IPS-NIHi11 (cell line): ENCODE measurements around the gene EFCAB8.

Experiments used
- DNase-seq: peaks from one replicate; pipeline ENCODE4 v3.0.0; 2012; ENCODE audit warnings: mixed read lengths, low spot score

Gene EFCAB8, protein sequence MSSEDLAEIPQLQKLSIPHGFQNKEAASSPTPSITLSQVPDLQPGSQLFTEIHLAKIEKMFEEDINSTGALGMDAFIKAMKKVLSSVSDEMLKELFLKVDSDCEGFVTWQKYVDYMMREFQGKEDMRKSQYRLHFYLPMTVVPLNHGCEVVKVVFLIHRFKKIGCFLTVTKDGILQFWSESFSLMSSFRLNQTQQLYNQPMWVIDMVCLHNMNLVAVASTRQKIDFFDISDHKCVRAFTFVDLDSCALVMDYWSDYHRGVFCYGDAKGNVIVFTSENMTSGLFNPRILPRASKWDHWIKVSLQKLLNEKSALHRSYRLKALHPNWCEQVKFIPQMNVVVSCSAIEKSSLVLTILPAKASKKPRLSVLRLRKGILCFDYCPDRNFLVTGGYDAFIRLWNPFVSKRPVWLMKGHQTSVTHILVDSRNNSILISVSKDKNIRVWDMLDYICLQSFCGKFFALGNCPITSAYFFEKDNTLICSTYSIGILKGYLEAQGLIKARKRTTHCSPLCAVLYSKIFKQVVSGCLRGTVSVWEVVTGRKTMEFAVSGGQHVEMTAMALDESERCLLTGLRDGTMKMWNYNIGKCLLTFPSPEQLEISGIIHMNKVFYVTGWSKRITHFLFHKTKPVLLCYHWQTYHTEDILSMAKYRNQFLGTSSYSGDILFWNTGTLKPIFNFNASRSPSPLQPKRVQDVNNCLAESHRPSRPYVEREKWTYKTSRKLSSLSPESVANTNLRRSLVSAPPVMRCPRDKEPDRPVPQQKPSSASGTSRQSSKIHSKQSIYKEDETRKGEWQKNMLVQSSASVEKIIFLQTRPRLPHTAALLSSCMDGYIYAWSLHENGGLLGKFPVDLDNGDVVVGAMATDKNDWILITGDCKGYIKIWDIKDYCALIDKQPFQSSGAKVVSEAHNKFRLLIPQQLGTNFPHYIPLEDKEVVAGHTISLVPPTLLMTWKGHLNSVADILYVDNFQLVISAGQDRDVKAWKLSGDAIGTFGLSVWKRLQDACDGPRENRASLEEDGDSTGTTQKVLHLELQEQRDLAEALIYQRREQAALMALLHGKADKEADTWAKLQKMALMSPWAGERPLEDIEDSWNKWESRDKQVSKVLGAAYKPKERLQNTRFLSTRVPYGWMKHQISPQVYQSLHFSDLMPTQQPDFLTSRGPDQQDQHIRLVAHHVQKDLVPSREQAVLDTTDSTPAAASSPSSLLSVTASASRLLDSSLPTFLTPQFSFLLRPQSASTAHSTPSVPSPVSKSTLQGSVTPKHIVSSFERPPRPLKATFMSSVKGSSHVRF

DNA sequence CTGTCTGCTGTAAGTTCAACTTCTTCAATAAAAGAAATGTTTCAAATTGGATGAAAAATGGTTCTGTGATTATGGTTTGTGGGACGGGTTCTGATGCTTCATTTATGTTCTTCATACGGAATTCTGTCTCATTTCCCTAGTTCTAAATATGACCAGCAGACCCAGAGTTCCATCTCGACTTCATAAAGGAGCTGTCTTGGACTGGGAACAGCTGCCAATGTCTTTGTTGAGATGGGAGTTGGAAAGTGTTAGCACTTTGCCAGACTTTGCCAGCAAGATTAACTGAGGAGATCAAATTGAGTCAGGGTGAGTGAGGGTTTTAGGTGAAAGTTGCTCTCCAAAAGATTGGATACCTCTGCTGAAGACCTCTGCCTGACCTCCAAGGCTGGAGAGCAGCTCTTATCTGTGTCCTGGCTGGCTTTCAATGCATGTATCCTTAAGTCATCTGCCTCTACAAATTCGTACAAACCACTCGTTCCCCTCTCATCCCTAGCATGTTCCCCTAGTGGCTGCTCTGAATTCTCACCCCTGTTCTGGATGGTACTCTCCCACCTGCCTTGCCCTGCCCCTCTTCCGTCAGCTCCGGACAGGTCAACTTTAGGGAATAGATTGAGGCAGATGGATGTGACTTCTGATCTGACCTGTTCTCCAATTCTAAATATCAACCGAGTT, at the start of gene EFCAB8:
EFCAB8 (plus strand) TSS at position 223 of the 672 bp plus-strand sequence. CDS start 4,870 bp downstream, outside the sequence.
- DNase-seq: peak; percentile 59

DNA sequence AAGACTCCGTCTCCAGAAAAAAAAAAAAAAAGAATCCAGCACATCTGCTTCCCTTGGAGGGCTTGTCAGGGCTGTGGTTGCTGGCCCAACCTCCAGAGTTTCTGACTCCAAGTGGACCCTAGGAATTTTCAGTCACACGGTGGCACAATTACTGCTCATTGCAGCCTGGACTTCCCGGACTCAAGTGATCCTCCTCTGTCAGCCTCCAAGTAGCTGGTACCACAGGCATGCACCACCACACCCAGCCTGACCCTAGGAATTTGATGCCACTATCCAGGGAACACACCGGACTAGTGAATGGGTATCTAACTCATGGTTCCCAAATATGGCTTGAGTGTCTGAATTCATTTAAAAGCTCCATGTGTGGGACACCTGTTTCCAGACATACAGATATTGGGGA, 48.8 kb upstream of the EFCAB8 start:
- no peak for DNase-seq

DNA sequence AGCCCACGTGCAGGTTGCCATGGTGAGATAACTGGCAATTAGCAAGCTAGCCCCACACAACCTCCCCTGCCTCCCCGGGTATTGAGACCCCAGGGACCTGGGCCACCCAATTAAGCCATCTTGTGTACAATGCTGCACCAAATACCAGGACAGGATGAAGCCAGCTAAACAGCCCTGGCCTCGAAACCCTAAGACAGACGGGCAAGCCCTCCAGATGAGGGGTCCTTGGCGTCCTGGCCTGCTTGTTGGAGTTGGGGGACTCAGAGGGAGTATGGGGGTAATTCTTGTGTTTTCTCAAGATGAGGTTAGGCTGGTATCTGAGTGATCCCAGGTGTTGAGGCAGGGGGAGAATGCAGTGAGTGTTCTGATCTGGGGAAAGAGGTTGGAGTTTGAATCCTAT, 47.8 kb upstream of the EFCAB8 start:
- no peak for DNase-seq

DNA sequence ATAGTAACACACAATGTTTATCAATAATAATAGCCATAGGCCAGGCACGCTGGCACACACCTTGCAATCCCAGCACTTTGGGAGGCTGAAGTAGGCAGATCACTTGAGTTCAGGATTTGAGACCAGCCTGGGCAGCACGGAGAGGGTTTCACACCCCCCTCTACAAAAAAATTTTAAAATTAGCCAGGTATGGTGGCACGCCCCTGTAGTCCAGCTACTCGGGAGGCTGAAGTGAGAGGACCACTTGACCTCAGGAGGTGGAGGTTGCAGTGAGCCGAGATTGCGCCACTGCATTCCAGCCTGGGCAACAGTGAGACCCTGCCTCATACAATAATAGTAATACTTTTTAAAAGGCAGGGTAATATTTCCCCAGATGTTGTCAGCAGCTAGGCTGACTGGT, 46.8 kb upstream of the EFCAB8 start:
- no peak for DNase-seq

DNA sequence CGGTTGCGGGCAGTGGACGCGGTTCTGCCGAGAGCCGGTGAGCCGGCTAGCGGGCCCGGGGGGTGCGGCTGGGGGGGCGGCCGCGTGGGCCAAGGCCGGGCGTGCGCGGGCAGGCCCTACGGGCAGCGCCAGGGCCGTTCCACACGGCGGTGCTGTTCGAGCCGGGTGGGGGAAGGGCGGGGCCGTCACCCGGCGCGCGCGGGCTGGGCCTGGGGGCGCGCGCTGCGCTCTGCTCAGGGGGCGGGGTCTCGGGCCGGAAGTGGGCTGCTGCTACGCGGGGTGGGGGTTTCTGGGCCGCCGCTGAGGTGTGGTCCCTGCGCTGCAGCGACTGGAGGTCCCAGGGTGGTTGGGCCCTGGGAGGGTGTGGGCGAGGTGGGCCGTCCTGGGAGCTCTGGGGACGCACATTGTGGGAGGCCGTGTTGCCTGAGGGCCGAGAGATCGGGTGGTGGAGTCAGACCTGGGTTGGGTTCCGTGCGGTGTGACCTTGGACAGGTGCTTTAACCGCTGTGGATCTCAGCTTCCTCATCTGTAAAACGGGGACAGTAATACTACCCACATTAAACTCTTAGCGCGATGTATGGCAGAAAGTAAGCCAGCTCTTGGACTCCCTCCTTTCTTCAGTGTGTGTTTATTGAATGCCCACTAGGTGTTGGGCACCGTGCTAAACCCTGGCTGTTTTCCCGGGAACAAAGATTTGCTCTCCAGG, 38.6 kb upstream of the EFCAB8 start:
- peak; percentile 91 for DNase-seq

DNA sequence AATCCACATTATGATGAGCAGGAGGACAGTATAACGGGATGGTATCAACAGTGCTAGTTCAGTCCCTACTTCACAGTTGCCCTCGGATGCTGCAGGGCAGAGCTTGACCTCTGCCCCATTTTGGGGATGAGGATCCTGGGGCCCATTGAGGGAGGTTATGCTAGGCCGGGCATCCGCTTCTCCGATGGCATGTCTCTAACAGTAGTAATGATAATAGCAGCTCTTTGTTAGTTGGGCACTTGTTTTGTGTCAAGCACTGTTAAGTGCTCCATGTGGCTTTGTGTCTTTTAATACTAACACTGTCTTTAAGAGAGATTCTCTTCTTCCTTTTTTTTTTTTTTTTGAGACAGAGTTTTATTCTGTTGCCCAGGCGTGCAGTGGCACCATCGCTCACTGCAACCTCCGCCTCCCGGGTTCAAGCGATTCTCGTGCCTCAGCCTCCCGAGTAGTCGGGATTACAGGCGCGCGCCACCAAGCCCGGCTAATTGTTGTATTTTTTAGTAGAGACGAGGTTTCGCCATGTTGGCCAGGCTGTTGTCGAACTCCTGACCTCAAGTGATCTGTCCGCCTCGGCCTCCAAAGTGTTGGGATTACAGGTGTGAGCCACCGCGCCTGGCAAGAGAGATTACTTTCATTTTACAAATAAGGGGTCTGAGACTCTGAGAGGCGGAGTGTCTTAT, 37.9 kb upstream of the EFCAB8 start:
- DNase-seq: no peak

DNA sequence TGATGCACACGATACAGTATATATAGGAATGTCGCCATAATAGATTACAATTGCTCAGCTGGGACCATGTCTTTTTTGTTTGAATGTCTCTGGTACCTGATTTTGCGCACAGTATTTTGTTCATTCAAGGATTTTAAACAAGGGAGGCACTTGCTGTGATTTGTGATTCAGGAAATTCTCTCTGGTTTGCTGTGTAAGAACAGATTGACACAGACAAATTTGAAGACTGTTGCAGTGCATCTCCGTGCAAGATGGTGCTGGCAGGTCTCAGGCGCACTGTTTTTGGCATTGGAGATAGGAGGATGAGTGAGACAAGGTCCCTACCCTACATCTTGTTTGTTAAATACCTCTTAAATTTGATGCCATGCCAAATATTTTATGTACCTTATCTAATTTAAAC, 36.5 kb upstream of the EFCAB8 start:
- no peak for DNase-seq

DNA sequence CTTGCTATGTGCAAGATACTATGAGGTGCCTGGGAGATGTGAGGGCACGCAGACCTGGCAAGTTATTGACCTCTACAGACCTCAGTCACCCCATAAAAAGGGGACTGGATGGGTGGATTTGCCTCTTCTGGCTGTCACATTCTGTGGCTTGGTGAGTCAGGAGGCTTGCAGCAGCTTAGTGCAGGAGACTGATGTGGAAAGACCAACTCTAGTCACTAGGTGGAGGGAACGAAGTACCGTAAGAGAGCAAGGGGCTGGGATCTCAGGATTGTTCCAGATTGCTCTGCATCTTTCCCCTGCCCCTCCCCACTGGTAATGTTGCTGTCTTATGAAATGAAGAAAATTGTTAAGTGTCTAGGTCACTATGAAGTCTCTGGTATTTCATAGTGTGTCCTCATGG, 35.6 kb upstream of the EFCAB8 start:
- DNase-seq: no peak

DNA sequence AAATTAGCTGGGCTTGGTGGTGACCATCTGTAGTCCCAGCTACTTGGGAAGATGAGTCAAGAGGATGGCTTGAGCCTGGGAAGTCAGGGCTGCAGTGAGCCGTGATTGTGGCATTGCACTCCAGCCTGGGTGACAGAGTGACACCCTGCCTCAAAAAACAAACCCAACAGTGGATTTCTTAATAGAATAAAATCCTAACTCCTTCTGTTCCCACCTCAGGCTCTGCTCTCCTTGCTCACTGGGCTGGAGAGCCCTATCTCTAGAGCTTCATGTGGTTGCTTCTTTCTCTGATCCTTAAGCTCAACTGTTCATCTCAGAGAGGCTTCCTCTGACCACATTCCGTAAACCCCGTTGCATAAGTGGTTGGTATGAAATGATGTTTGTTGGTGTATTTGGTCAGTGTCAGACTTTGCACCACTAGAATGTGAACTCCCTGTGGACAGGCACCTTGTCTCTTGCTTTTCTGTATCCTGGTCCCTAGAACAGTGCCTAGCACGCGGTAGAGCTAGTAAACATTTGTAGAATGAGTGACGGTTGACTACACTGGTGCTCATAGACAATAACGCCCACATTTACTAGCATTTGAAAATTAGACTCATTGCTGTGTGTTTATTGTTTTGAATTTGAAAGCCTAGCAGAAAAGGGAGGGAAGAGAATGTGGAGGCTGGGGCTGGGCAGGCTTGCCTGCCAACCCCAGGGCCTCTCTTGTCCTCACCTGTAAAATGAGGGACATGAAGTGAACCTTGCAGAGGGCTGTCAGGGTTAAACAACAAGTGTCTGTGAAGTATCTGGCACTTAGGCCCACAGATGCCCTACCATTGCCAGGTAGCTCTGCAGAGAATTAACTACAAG, 34.8 kb upstream of the EFCAB8 start:
- no peak for DNase-seq

DNA sequence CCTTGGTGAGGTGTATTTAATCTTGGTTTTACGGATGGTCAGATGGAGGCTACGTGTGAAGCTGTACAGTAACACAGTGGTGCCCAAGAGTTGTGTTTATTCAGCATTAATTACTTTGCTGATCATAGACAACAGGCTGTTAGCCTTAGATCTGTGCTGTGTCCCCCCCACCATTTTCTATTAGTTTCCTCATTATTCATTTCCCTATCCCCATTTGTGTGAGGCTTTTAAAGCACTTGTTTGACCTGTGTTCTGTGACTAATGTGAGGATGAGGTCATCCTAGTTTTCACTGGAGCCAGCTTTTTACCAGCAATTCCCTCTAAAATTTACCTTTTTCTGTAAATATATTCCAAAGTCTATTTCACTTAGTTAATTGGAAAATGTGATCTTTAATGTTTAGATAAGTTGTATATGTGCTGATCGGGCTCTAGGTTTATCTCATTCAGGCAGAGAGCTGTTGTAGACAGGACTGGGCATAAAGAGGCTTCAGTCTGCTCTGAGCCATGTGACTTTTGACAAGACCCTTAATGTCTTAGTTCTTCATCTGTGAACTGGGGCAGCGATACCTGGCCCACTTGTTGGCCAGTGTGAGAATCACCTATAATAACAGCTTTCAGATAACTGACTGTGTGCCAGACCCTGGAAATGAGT, 30.6 kb upstream of the EFCAB8 start:
- no peak for DNase-seq

DNA sequence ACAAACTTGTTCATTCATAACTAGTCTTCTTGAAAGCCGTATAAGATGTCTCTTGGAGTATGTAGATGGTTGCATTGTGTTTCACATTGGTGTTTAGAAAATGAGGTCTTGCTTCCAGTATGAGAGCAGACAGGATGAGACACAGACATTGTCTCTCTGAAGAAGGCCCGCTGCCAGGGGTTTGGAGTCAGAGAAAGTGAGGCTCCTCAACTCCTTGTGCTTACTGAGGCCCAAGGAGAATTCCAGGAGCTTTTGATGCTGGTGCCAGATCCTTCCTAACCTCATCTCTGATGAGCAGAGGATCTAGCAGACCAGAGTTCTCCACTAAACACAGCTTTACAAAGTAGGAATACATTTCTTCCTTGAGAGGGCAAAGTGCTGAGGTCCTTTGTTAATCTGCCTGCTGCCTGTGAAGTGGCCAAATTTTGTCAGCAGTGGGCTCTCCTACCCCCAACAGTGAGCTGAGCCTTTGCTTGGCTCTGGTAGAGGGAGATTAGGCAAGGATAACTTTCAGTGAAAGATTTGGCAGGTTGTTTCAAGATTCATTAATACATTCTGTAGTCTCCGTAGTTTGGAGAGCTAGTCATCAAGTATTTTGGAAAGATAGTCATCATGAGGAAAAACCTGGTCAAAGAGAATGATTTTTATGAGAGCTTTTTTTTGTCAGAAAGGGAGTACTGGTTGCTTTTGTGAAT, 29.3 kb upstream of the EFCAB8 start:
- DNase-seq: no peak

DNA sequence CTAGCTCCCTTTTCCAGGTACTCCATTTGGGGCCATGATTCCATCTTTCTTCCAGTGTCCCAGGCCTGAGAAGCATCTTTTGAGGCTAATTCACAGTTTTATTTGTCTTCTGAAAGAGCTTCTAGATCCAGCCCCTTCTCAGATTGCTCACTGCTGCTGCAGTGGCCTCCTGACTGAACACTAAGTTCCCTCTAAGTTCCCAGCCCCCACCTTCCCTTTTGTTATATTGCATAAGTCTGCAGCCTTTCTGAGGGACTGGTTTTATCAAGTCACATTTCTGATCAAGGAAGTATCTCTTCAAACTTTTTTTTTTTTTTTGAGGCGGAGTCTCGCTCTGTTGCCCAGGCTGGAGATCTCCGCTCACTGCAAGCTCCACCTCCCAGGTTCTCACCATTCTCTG, 28.3 kb upstream of the EFCAB8 start:
- DNase-seq: no peak

DNA sequence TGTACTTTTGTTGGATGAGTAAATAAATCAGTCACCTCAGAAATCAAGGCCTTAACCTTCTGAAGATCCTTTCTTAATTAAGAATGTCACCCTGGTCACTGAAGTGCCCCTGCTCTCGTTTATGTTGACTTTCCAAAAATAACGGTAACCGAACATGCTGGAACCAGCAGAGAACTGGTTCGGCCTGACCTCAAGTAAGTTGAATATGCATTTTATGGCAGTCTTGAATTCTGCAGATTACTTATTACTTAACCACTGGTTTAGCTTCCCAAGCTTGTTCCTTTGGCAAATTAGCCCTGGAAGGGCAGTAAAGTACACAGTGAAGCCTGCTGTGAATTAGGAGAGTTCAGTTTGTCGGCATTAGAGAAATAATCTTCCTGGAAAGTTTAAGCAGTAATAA, 26.7 kb upstream of the EFCAB8 start:
- DNase-seq: no peak

DNA sequence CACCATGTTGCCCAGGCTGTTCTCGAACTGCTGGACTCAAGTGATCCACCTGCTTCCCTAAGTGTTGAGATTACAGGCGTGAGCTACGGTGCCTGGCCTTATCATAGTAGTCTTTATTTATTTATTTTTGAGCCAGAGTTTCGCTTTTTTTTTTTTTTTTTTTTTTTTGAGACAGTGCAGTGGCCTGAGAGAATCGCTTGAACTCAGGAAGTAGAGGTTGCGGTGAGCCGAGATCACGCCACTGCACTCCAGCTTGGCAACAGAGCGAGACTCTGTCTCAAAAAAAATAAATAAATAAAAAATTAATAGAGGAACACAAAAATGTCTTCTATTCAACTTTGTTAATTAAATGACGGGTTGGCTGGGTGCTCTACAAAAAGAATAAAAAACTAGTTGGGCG, 26.1 kb upstream of the EFCAB8 start:
- no peak for DNase-seq

DNA sequence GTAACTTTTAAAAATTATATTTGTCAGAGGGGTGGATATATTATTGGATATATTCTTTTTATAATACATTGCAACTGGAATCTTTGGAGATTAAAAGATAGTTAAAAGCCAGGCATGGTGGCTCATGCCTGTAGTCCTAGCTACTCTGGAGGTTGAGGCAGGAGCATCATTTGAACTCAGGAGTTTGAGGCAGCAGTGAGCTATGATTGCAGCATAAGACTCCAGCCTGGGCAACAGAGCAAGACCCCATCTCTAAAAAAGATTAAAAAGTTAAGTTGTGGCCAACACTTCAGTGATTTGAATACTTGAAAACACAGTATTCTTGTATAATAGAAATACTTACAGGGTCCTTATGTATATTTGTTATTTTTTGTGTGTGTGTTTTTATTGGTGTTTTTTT, 23.8 kb upstream of the EFCAB8 start:
- DNase-seq: no peak

DNA sequence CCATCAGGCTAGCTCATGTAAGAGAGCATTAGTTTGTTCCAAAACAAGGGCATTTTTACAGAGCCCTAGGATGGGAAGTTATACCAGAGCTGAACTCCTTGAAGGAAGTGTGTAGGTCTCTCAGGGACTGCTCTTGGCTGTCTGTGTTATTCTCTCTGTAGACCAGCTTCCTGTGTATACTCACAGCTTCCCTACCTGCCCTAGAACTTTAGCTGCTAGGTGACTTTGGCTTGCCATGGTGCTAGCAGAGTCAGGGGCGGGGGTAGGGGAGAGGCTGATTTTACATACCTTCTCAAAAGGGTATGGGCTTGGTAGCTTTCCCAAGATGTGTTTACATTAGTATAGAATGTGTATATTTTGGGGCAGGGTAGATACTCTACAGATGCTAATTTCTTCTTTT, 21.6 kb upstream of the EFCAB8 start:
- DNase-seq: no peak

DNA sequence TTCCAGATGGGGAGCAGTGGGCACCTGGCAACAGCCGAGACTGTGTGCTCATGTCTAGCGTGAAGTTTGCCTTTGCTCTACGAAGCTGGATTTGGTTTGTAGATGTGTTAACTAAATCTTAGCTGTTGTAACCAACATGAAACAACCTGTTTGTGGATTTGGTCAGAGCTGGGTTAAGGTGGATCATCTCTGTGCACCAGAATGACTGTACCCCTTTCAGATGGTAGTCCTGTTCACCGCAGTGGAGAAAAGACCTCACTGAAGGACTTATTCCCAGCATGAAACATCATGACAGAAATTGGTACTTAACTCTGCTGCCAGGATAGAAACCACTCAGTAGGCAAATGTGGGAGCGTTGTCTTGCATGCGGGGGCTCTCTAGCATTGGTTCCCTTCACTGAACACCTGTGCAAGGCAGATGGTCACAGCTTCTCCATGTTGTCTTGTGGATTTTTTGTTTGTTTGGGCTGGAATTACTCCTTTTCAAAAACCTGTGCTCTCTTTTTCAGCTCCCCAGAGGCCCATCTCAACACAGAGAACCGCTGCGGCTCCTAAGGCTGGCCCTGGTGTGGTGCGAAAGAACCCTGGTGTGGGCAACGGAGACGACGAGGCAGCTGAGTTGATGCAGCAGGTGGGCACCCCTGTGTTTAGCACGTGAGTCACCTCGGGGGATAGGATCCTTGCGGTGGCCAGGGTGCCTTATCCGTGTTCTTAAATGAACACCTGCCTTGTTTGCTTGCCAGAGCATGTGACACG, 19.3 kb upstream of the EFCAB8 start:
- DNase-seq: no peak

DNA sequence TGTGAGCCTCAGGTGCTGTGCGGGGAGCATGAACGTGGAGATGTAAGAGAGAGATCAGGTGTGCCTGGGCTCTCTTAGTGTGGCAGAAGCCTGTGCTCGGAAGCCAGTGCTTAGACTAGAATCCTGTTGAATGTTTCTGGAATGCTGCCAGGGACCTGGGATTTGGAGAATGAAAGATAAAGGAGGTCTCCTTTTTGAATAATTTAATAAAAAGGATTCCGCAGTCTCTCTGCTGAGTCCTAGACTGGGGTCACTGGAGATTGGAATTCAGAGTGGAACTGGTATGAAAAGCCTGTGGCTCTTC, 18.8 kb upstream of the EFCAB8 start:
- no peak for DNase-seq
